Posterior cingulate gyrus (tissue), 11 donors: ENCODE results near the gene MFAP2.
A peak's percentile ranks its signal among the peaks of the same experiment; 100 is the strongest.

Experiments used
- DNase-seq, 10 donors: peaks; one replicate each; pipeline versions ENCODE4 v3.0.0 to v3.0.0-alpha.2; 2020 to 2021; ENCODE audit warnings: mixed read lengths in 3 of 10
- intact Hi-C: fragments of 100-400 bp; cut with DNase I; formaldehyde crosslinking; loops from one replicate; pipeline ENCODE4 v1.15.1; 2023

MFAP2 gene

DNA sequence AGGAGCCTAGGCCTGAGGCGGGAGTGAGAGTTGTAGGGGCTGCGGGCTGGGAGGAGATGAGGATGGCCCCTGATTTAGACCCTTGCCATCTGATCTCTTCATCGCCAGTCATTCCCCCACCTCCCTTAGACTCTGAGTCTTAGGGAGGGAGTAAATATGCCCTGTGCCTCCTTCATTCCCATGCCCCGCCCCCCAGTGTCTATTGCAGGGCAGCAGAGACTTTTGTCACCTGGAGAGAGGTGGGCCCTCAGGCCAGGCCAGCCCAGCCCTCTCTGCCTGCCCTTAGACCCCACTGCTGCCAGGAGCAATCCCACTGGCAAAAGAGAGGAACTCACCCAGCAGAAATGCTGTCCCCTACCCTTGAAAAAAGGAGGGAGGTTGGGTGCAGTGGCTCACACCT lies 3.2 kb upstream of the MFAP2 start:
- DNase-seq: no peak
- intact Hi-C loops: no loop called here

DNA sequence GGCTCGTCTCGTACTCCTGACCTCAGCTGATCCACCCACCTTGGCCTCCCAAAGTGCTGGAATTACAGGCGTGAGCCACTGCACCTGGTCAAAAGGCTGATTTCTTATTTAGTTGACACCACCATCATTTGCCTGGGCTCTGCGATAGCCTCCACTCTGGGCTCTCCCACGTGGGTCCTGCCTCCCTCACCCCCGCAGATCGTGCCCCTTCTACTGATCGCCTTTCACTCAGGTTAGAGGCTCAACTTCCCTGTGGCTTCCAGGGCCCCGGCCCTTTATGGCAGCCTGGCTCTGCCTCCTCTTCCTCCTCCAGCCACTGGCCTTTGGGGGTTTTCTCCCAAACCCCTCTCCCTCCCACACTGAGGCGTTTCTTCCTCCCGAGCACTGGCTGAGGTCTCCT lies 2.5 kb upstream of the MFAP2 start:
- DNase-seq: no peak
- intact Hi-C loops: no loop called here

DNA sequence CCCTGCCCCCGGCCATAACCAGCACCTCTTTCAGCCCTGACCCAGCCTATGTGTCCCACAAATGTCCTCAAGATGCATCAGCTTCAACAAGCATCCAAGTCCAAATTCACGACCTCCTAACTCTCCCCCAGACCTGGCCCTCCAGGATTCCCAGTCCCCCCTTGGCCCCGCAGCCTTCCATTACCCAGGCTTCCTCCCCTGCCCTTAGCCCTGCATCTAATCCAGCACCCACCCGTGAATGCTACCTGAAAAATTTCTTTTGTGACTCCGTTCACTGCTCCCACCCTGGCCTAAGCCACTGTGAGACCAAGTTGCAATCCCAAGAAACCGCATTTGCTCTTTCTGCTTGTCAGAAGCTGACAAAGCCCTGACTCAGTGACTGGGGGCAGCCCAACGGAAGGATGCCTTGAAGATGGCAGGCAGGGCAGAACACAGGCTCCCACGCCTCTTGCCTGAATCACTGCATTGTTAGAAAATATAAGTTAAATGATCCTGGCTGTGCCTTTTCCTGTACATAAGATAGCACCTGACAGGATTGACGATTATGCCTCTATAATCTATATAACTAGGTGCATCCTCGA lies 939 bp upstream of the MFAP2 start:
- no peak for DNase-seq
- intact Hi-C loops: no loop called here

DNA sequence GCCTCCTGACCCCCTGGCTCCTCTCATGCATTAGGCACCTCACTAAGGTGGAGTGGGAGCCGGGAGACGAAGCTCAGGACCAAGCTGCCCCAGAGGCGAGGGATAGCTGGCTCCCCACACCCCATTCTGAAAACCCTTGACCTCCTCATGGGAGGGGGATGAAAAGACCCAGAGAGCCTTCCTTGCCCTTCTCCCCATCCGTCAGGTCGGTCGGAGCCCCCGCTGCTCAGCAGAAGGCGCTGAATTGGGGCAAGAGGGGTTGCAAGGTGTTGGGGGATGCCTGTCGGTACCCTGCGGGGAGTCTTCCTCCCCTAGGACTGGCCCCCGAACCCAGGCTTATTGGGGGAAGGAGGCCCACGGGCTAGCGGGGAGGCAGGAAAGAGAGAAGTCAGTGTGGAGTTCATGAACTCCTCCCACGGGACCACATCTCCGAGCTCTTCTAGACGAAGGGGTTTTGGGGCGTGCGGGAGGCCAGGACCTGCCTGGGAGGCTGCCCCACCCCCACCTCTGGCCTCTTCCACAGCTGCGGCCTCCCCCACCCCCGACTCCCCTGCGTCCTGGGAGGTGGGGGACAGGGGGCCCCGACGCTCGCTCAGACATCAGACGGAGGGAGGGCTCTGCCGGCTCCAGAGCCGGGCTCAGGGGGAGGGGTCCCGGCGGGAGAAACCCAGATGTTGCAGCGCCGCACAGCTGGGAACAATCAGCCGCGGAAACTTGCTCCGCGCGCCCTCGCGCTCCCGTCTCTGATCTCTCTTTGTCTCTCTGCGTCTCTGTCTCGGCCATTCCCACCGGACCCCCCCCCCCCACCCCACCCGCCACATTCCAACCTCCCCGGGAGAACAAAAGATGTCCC lies 719 bp downstream of the MFAP2 start:
- intact Hi-C loops: no loop called here
- DNase-seq: no peak

DNA sequence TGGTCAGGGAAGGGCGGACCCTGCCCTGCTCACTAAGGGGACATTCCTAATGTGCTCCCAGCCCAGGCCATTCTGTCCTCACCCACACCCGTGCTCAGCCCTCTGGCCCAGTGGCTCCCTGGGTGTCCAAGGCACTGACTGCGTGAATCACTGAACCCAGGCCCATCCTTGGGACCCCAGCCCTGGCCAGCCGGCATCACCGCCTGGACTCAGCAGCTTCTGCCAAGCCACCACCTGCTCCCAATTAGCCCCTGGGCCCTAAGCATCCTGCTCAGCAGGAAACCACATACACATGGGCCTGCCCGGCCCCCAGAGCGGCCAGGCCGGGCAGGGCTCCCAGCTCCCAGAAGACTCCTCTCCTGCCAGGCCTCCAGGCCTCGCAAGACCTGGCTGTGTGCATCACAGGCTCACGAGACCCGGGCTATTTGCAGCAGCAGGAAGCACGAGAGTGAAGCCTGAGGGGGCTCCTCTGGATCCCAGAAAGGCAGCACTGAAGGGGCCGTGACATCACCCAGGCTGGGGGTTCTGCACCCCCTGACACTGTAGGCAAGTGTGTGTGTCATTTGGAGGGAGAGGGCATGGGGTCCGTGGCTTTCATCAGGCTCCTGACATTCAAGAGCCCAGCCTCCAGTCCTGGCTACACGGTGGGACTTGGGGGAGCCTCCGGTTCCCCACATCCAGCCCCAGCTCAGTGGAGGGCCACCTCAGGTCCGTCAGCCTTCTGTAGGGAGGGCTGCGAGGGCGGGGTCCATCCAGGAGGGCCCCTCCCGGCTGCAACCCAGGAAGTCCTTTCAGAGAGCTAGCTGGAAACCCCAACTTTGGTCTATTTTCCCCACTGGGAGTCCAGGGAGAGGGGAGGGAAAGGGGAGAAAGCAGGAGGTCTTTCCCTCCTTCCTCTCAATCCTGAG lies 1.6 kb downstream of the MFAP2 start:
- intact Hi-C loops: no loop called here
- peak in 1 of 10 donors; percentile 83 for DNase-seq

DNA sequence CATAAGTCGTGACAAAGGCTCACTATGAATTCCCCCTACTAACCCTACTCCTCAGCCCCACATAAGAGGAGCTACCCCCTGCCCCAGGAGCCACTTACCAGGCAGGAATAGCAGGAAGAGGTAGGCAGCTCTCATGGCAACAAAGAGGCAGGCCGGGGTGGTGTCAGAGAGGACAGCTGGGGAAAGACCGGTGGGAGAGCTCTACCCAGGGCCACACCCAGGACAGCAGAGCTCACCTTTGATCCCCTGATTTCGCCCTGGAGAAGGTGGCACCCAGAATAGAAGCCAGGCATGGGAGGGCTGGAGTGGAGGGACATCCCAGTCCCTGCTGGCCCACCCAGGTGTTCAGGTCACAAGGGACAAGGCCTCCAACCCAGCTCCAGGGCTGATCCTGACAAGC lies 2.3 kb downstream of the MFAP2 start:
- intact Hi-C loops: no loop called here
- DNase-seq: no peak

DNA sequence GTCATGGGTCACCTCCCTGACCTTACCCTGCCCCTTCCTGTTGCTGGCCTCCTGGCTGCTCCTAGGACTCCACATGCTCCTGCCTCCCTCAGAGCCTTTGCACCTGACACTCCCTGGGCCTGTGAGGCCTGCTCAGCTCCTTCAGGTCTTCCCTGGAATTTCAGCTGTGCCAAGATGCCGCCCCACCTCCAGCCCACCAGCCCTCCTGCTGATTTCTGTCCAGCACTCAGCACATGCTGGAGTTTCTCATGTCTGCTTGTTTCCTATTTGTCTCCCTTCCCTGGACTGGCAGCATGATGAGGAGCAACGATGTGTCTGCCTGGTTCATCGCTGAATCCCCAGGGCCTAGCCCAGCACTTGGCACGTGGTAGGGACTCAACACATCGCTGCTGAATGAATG lies 3.0 kb downstream of the MFAP2 start:
- intact Hi-C loops: no loop called here
- no peak for DNase-seq

DNA sequence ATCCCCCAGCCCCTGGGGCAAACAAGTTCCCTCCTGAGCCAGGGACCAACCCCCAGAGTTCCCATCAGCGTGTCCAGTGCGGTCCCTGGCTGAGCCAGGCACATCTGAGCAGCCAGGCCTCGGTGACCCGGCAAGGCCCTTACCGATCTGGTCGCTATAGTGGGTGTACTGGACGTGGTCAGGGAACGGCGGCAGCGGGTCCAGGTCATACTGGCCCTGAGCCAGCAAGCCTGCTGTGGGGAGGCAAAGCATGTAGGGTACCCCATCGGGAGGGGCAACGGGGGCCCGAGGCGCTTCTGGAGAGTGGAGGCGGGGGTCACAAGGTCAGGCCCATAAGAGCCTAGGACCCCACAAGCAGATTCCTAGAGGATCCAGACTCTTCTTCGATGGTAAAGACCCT lies 3.5 kb downstream of the MFAP2 start:
- intact Hi-C loops: no loop called here
- no peak for DNase-seq

DNA sequence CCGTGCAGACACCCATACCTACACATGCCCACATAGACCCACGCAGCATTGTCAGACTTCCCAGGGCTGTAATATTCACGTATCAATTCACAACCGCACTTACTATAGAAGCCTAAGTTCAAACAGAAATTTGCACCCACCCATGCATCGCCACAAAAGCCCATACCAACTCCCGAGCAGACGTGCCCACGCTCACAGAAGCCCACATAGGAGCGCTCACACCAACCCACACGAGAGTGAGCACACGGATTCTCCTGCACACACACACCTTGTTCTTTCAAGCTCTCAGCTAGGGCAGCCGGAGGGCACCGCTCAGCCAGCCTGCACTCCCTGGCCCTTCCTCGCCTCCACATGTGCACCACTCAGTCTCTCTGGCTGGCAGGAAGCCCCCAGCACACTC lies 4.6 kb downstream of the MFAP2 start:
- intact Hi-C loops: no loop called here
- DNase-seq: no peak

DNA sequence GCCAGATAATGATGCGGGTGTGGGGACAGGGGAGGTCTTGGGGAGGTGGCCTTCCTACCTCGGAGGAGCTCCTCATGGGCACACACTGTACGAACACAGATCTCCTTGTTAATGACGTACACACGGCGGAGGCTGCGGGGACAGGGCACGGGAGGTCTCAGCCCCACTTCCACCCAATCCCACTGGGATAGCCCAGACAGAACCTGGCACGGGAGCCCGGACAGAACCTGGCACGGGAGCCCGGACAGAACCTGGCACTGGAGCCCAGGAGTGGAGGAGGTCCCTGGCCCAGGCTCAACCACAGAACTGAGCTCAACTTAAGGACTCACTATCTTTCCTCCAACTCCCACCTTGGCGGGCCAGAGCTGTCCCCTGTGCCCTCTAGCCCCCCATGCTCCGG lies 5.2 kb downstream of the MFAP2 start:
- no peak for DNase-seq

DNA sequence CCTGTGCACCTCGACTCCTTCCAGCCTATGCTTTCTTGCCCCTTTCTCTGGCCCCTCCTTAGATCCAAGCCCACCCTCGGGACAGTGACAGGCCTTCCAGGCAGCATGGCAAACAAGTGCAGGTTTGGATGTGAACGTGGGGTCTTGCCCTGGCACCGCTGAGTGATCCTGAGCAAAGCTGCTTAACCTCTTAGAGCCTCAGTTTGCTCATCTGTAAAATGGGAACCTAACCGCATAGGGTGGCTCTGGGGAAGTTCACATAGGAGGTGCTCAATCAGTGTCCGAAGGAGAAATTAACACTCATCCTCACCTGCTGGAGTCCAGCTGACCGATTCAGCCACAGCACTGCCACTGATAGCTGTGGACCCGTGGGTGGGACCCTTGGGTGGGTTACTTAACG lies 7.2 kb downstream of the MFAP2 start:
- DNase-seq: no peak
- intact Hi-C loops: no loop called here

More for the DNA sequence above, 5.2 kb downstream of the MFAP2 start:
- intact Hi-C loops: no loop called here

DNA sequence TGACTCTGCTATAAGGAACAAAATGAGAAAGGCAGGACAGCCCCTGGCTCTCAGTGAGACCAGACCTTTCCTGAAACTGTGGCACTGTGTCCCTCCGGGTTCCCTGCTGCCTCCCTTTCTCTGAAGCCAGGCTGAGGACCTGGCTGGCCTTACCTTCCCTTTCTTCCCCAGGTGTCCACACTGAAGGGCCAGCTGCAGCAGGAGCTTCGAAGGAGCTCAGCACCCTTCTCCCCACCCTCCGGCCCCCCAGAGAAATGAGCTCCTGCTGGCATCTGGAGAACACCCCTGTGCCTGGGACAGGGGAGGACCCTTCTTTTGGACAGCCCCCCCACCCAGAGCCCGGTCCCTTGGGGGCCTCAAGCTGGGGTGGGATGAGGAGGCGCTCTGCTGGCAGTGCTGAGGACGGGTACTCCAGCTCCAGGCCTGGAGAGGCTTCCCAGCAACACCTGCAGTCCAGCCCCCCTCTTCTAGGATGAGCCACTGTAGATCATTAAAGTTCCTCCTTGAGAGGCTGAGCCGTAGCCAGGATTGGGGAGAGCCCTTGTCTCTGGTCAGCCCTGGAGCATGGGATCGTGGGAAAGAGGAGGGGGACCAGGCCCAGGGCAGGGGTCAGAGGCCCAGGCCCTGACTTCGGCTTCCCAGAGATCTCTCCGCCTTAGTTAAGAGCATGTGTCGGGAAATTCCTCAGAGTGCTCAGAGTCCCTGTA lies 8.1 kb downstream of the MFAP2 start:
- DNase-seq: no peak
- intact Hi-C loops: no loop called here

DNA sequence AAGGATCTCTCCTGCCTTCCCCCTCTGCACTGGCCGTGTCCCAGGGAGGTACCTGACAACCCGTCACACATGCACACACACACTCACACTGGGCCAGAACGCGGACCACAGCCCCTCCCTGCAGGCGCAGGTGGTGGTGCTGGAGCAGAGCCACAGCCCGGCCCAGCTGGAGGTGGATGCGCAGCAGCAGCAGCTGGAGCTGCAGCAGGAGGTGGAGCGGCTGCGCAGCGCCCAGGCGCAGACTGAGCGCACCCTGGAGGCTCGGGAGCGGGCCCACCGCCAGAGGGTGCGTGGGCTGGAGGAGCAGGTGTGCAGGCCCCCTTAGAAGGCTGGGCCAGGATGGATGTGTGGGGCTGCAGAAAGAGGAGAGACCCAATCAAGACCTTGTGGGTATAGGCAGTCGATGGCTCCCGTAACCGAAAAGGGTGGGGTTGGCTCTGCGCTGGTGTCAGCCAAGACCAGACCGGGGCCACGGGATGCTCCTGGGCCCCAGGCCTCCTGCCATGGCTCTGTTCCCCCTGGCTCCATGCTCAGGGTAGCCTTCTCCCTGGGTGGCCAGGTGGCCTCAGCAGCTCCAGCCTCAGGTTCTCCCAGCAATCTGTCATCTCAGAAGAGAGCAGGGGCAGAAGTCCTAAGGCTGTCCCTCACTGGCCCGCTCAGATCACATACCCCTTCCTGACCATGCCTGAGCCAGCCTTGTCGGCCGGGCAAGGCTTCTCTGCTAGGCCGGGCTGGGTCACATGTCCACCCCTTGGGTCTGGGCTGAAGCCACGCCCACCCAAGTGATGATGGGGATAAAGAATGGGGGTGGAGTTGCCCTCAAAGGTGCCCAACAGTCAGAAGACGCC lies 8.9 kb downstream of the MFAP2 start:
- no peak for DNase-seq
- intact Hi-C loops: no loop called here

DNA sequence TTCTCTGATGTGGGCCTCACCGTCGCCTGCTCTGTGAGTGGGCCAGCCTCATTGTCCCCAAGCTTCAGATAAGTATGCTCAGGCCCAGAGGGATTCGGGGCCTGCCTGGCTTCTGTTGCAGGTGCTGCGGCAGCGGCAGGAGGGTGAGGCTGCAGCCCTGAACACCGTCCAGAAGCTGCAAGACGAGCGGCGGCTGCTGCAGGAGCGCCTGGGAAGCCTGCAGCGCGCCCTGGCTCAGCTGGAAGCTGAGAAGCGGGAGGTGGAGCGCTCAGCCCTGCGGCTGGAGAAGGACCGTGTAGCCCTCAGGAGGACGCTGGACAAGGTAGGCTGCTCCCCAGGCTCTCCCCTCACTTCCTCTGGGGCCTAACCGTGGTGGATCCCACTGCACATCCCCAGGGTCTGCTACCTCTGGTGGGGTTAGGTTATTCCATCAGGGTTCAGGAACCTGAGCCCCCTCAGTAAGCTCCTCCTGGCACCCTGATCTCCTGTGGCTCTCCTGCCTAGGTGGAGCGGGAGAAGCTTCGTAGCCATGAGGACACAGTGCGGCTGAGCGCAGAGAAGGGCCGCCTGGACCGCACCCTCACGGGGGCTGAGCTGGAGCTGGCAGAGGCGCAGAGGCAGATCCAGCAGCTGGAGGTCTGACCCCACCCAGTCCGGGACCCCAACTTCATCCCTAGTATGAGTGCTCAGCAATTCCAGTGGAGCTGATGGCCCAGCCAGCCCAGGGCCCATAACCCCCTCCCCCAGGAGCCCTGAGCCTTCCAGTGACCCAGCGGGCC lies 10.1 kb downstream of the MFAP2 start:
- intact Hi-C loops: no loop called here
- DNase-seq: no peak

DNA sequence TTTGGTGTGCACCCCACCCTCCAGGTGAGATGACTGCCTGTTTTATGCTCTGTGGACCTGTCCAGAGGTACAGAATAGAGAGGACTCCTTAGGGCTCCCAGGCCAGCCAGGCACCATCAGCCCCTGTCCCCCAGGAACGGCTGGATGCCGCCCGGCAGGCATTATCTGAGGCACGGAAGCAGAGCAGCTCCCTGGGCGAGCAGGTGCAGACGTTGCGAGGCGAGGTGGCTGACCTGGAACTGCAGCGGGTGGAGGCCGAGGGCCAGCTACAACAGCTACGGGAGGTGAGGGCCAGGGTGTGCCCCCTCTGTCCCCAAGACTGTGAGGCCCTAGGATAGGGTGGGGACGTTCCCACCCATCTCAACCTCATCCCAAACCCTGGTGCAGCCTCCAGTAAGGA lies 10.8 kb downstream of the MFAP2 start:
- no peak for DNase-seq
- intact Hi-C loops: loop anchor here (10.0 kb wide), 1 partner anchor 45 kb away; the partner anchor contains the start of gene ATP13A2

DNA sequence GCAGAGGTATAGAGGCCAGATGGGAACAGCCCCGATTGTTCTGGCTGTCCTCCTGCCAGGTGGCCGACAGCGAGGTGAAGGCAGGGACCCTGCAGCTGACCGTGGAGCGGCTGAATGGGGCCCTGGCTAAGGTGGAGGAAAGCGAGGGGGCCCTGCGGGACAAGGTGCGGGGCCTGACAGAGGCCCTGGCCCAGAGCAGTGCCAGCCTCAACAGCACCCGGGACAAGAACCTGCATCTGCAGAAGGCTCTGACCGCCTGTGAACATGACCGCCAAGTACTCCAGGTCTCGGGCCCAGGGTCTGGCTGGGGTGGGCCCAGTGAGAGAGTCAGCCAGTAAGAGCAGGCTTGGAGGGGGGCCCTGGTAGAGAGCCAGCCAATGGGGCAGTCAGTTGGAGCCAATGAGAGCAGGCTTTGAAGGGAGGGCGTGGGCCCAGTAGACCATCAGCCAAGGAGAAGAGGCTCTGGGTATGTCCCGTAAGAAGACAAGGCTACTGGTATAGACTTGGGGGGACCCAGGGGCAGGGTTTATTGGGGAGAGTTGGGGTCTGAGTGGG lies 11.3 kb downstream of the MFAP2 start:
- DNase-seq: no peak
- intact Hi-C loops: loop anchor here (10.0 kb wide), 1 partner anchor 46 kb away; the partner anchor contains the start of gene ATP13A2

DNA sequence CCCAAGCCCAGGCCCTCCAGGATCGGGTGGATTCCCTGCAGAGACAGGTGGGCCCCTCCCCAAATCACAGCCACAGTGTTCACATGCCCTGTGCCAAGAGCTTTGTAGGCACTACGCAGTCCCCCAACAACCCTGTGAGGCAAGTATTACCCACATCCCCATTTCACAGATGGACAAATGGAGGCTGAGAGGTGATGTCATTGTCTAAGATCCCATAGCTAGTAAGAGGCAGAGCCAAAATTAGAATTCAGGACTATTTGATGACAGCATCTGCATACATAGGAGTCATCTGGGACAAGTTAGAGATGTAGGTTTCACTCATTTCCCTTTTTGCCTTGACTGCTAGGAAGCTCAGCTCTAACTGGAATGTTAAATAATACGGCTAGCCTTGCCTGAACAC lies 12.0 kb downstream of the MFAP2 start:
- DNase-seq: no peak
- intact Hi-C loops: loop anchor here (10.0 kb wide), 1 partner anchor 46 kb away; the partner anchor contains the start of gene ATP13A2

DNA sequence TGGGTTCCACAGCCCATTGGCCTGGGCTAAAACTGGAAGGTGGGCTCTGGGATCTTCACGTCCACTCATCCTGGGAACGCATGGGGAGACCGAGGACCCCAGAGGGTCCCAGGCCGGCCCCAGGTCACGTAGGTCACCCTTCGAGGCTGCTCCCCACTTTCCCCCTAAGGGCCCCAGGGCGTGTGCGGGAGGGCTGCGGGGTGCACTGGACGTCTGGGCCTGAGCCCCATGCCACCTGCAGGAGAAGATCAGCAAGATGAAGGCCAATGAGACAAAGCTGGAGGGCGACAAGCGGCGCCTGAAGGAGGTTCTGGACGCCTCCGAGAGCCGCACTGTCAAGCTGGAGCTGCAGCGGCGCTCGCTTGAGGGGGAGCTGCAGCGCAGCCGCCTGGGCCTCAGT lies 12.5 kb downstream of the MFAP2 start:
- DNase-seq: no peak
- intact Hi-C loops: loop anchor here (10.0 kb wide), 1 partner anchor 47 kb away; the partner anchor contains the start of gene ATP13A2
